ENCODE measurements around the gene ERBB2. TPM values are rescaled to one million over a fixed set of nuclear protein-coding genes. Genes with fewer than 3 reads are reported as not detected.

ERBB2 gene
- total and polyA plus RNA-seq, 10 of the 15 experiments (the other 5 are each of a cell fraction or from before 2014, with no cell fraction given), result 0.39 to 7.0 (median 4.3) TPM

- 62% methylated on average over 22 of the region's 23 CpGs for WGBS (ENCODE audit: insufficient coverage, insufficient replicate concordance, low lambda C conversion rate, missing lambda C conversion rate)
- ATAC-seq (no peak), DNase-seq (ENCODE audit: low read depth, low spot score) (no peak), FAIRE-seq (no peak)
- TF ChIP-seq DPF2 (IDR thresholded peaks at IDR 0.05) (no peak), CTCF (IDR thresholded peaks at IDR 0.05 in 2 of 3, conservative IDR thresholded peaks at IDR 0.05 in 1 of 3; ENCODE audit: control insufficient read depth in 2 of 3, extremely low read depth in 1 of 3, insufficient read depth in 1 of 3, low read depth in 3 of 3, low read length in 3 of 3) (no peak)
- Histone ChIP-seq H4K20me1 (ENCODE audit: control insufficient read depth, insufficient read depth) (no peaks in the 10 kb centered on the region), H3K27me3 (replicated peaks in 1 of 2; ENCODE audit: control insufficient read depth in 2 of 2, insufficient read depth in 2 of 2, low read length in 1 of 2) (no peaks in the 10 kb centered on the region; a peak in 2 of 4 replicates), H3K4me1 (ENCODE audit: control insufficient read depth, insufficient read depth, low read length) (no peaks in the 10 kb centered on the region), H3K79me2 (ENCODE audit: control insufficient read depth, insufficient read depth, low read length) (no peaks in the 10 kb centered on the region), H3K9ac (ENCODE audit: control insufficient read depth, insufficient read depth, low read length) (no peak overlapping the region), H3K4me3 (no peak overlapping the region), H3K9me3 (replicated peaks; ENCODE audit: control insufficient read depth, insufficient read depth, low read length) (no peaks in the 10 kb centered on the region), H2AFZ (ENCODE audit: control insufficient read depth, low read depth, low read length) (no peak overlapping the region), H3K4me2 (ENCODE audit: control insufficient read depth, insufficient read depth) (no peak overlapping the region), H3K36me3 (ENCODE audit: control insufficient read depth in 2 of 2, insufficient read depth in 2 of 2, low read length in 1 of 2) (no peaks in the 10 kb centered on the region), H3K27ac (ENCODE audit: control insufficient read depth, insufficient read depth) (no peak overlapping the region)
- CTCF ChIA-PET, result interaction anchor here (0.7 to 1.4 kb wide), 4 partner anchors 7 to 124 kb away, joined by 3 to 4 read pairs (median 3); no protein-coding TSS in a partner anchor
- in situ Hi-C loops (cut with MboI) (no loop called here), intact Hi-C loops (cut with micrococcal nuclease; ENCODE audit: unreplicated experiment) (no loop called here)
- BruUV-seq (replicated peaks), result no TSS peak
- RAD21 ChIA-PET (ENCODE audit: unreplicated experiment), result no interaction called here
- SMC1A ChIA-PET (ENCODE audit: uncharacterized antibody, unreplicated experiment), result interaction anchor here (1.6 kb wide), 1 partner anchor 47 kb away, joined by 3 read pairs; no protein-coding TSS in a partner anchor
- POLR2A ChIA-PET, result interaction anchor here (0.6 to 0.7 kb wide), 2 partner anchors 17 to 58 kb away, joined by 3 to 4 read pairs; no protein-coding TSS in a partner anchor
Measured at GRCh38 chr17:39745335-39746144, 45.7 kb downstream of the ERBB2 start.

GRCh38 chr17:39746145-39746461, 46.2 kb downstream of the ERBB2 start:
- SMC1A ChIA-PET (ENCODE audit: uncharacterized antibody, unreplicated experiment), result interaction anchor here (1.6 kb wide), 1 partner anchor 47 kb away, joined by 3 read pairs; no protein-coding TSS in a partner anchor
- Histone ChIP-seq H4K20me1 (ENCODE audit: control insufficient read depth, insufficient read depth) (no peaks in the 10 kb centered on the region), H3K9ac (ENCODE audit: control insufficient read depth, insufficient read depth, low read length) (no peak overlapping the region), H3K27ac (ENCODE audit: control insufficient read depth, insufficient read depth) (no peak overlapping the region), H3K4me3 (no peak overlapping the region), H3K4me1 (ENCODE audit: control insufficient read depth, insufficient read depth, low read length) (no peaks in the 10 kb centered on the region), H2AFZ (ENCODE audit: control insufficient read depth, low read depth, low read length) (no peak overlapping the region), H3K79me2 (ENCODE audit: control insufficient read depth, insufficient read depth, low read length) (no peaks in the 10 kb centered on the region), H3K36me3 (ENCODE audit: control insufficient read depth in 2 of 2, insufficient read depth in 2 of 2, low read length in 1 of 2) (no peaks in the 10 kb centered on the region), H3K9me3 (replicated peaks; ENCODE audit: control insufficient read depth, insufficient read depth, low read length) (no peaks in the 10 kb centered on the region), H3K27me3 (replicated peaks in 1 of 2; ENCODE audit: control insufficient read depth in 2 of 2, insufficient read depth in 2 of 2, low read length in 1 of 2) (no peaks in the 10 kb centered on the region; a peak in 2 of 4 replicates), H3K4me2 (ENCODE audit: control insufficient read depth, insufficient read depth) (no peak overlapping the region)
- DNase-seq (ENCODE audit: low read depth, low spot score), result no peak
- no TSS peak for BruUV-seq (replicated peaks)
- WGBS (ENCODE audit: insufficient coverage, insufficient replicate concordance, low lambda C conversion rate, missing lambda C conversion rate), result 38% methylated on average over 7 of the region's 7 CpGs
- intact Hi-C loops (cut with micrococcal nuclease; ENCODE audit: unreplicated experiment), result no loop called here
- CTCF ChIA-PET, result interaction anchor here (0.7 to 0.9 kb wide), 2 partner anchors 16 to 64 kb away, joined by 3 read pairs; no protein-coding TSS in a partner anchor
- no peak for ATAC-seq
- FAIRE-seq, result no peak
- TF ChIP-seq JUND (IDR thresholded peaks at IDR 0.05; ENCODE audit: low read depth, low read length), result no peak
- in situ Hi-C loops (cut with MboI), result no loop called here
- POLR2A ChIA-PET, result interaction anchor here (0.5 to 0.7 kb wide), 2 partner anchors 18 to 100 kb away, joined by 3 read pairs; no protein-coding TSS in a partner anchor
- RAD21 ChIA-PET (ENCODE audit: unreplicated experiment), result no interaction called here
